Glutamatergic neuron (in vitro differentiated cells): Measurements from ENCODE around the gene GRID2IP. TPM values are rescaled to one million over a fixed set of nuclear protein-coding genes. Genes with fewer than 3 reads are reported as not detected.
"Not testable (repeated sequence)": the region's sequence is repeated elsewhere in the genome, so short reads cannot be mapped to it uniquely, and the experiment has no call there.

Experiments used
- DNase-seq: peaks from one replicate; pipeline ENCODE4 v3.0.0; 2022
- H3K27ac Mint-ChIP-seq: one replicate; pipeline ENCODE4 v1.8.0; 2020; ENCODE audit warnings: mild to moderate bottlenecking, mixed read lengths, inconsistent platforms; ENCODE audit not compliant: unreplicated experiment
- H3K27me3 Mint-ChIP-seq: one replicate; pipeline ENCODE4 v1.8.0; 2020; ENCODE audit warnings: mild to moderate bottlenecking, moderate library complexity, mixed read lengths, inconsistent platforms; ENCODE audit not compliant: unreplicated experiment
- H3K36me3 Mint-ChIP-seq: one replicate; pipeline ENCODE4 v1.8.0; 2020; ENCODE audit warnings: mild to moderate bottlenecking, mixed read lengths, inconsistent platforms; ENCODE audit not compliant: unreplicated experiment
- H3K4me1 Mint-ChIP-seq: one replicate; pipeline ENCODE4 v1.8.0; 2020; ENCODE audit warnings: mild to moderate bottlenecking, low read depth, mixed read lengths, inconsistent platforms; ENCODE audit not compliant: unreplicated experiment
- H3K4me3 Mint-ChIP-seq: one replicate; pipeline ENCODE4 v1.8.0; 2020; ENCODE audit warnings: mild to moderate bottlenecking, mixed read lengths, inconsistent platforms; ENCODE audit not compliant: unreplicated experiment
- H3K9me3 Mint-ChIP-seq: one replicate; pipeline ENCODE4 v1.8.0; 2020; ENCODE audit warnings: mild to moderate bottlenecking, moderate library complexity, mixed read lengths, inconsistent platforms; ENCODE audit not compliant: unreplicated experiment
- total RNA-seq: library from RNA; stranded (reverse); fragmentation: NEBNext Ultra II Directional; extraction: Animal tissue kit (Norgen Biotek cat#: 25700); gene quantifications from one replicate; pipeline ENCODE4 v1.2.1, GENCODE V29; 2021; ENCODE audit not compliant: unreplicated experiment
- TF ChIP-seq, protein P1 (sequence below): fragments of 200-600 bp; sonication (generic); IDR thresholded peaks from one replicate; pipeline ENCODE4 v1.5.0; 2021; ENCODE audit not compliant: partially characterized antibody, unreplicated experiment

Gene GRID2IP
- total RNA-seq, 1 donor from 2014 or later, result 0.66 TPM

DNA sequence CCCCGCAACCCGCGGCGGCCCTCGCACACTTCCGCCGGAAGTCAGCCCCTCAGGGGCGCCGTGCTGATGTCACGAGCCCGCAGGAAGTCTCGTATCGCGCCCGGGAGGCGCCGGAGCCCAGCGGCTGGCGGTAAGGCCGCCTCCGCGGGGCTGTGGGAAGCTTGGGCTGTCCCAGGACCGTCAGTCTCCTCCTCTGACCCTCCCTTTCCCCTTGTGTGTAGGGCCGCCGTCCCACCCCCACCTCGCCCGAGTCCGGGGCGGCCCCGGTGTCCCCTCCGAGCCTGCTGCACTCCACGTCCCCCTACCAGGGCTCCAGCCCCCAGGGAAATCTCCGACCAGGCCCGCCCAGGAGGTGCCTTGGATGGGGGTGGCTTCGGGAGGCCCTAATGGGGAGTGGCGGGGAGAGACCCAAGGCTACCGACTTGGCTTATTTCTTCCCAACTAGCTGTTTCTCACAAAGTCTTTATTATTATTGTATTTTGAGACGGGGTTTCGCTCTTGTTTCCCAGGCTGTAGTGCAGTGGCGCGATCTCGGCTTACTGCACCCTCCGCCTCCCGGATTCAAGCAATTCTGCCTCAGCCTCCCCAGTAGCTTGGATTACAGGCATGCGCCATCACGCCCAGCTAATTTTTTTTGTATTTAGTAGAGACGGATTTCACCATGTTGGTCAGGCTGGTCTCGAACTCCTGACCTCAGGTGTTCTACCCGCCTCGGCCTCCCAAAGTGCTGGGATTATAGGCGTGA, 26.3 kb upstream of the GRID2IP start, which contains the start of gene ZDHHC4:
Gene ZDHHC4 (plus strand): TSS at position 86 of the 745 bp plus-strand sequence. CDS start 3,108 bp downstream, outside the sequence.
- TF ChIP-seq, protein P1, sequence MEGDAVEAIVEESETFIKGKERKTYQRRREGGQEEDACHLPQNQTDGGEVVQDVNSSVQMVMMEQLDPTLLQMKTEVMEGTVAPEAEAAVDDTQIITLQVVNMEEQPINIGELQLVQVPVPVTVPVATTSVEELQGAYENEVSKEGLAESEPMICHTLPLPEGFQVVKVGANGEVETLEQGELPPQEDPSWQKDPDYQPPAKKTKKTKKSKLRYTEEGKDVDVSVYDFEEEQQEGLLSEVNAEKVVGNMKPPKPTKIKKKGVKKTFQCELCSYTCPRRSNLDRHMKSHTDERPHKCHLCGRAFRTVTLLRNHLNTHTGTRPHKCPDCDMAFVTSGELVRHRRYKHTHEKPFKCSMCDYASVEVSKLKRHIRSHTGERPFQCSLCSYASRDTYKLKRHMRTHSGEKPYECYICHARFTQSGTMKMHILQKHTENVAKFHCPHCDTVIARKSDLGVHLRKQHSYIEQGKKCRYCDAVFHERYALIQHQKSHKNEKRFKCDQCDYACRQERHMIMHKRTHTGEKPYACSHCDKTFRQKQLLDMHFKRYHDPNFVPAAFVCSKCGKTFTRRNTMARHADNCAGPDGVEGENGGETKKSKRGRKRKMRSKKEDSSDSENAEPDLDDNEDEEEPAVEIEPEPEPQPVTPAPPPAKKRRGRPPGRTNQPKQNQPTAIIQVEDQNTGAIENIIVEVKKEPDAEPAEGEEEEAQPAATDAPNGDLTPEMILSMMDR, result no peak
- Mint-ChIP-seq H3K36me3 (peaks cover 4% of the 10 kb centered on the region), H3K27ac (peak within 1 kb of the TSS; percentile 86), H3K27me3 (no peaks in the 10 kb centered on the region), H3K9me3 (peaks cover 4% of the 10 kb centered on the region), H3K4me1 (no peaks in the 10 kb centered on the region), H3K4me3 (peak within 1 kb of the TSS; percentile 91)
- peak; percentile 92 for DNase-seq

DNA sequence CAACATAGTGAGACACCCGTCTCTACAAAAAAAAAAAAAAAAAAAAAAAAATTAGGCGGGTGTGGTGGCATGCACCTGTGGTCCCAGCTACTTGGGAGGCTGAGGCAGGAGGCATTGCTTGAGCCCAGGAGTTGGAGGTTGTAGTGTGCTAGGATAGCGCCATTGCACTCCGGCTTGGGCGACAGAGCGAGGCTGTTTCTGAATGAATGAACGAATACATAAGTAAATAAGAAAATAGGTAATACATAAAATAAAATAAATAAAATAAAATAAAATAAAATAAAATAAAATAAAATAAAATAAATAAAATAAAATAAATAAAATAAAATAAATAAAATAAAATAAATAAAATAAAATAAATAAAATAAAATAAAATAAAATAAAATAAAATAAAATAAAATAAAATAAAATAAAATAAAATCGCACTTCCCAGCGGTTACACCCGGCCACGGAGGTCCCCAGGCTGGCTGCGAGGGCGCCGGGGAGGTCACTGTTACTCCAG, 25.7 kb upstream of the GRID2IP start:
- not testable (repeated sequence) for H3K27me3 Mint-ChIP-seq, H3K9me3 Mint-ChIP-seq, H3K27ac Mint-ChIP-seq, H3K4me1 Mint-ChIP-seq, H3K36me3 Mint-ChIP-seq, DNase-seq
- peak overlapping the region; percentile 68 for H3K4me3 Mint-ChIP-seq

DNA sequence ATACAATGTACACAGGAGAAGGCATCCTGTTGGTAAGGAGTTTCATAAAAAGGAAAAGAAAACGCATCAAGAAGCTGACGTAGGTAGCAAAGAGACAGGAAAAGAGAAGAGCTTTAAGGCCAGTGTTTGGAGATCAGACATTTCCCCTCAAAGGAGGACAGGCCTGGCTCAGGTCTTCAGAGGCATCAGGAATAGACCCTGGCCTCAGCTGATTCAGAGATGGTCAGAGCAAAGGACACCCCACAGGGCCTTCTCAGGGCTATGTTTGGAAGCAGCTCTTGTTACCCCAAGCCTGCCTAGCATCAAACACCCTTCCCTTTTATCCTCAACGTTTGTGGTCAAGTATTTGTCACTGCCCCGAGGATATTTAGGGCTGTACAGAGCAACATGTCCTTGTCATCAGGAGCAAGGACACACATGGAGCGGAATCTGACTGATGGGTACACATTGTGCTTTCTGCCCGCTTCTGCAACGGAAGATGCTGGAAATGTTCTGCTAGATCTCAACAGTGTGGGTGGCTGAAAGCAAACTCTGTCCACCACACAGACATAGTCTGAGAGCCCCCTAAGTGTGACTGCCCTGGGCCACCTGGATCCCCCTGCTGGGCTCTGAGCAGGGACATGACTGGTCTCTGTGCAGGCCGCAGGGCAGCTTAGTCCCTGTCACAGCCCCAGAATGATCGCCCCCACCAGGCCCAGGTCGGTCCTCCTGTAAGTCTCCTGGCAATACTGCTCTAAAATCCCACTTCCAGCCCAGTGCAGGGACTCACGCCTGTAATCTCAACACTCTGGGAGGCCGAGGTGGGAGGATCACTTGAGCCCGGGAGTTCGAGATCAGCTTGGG, 25.0 kb upstream of the GRID2IP start:
- TF ChIP-seq, protein P1, result no peak
- Mint-ChIP-seq H3K4me3 (peak overlapping the region; percentile 46), H3K4me1 (no peaks in the 10 kb centered on the region), H3K9me3 (peaks cover 4% of the 10 kb centered on the region), H3K27me3 (no peaks in the 10 kb centered on the region), H3K36me3 (peaks cover 2% of the 10 kb centered on the region), H3K27ac (no peak overlapping the region)
- DNase-seq, result no peak

DNA sequence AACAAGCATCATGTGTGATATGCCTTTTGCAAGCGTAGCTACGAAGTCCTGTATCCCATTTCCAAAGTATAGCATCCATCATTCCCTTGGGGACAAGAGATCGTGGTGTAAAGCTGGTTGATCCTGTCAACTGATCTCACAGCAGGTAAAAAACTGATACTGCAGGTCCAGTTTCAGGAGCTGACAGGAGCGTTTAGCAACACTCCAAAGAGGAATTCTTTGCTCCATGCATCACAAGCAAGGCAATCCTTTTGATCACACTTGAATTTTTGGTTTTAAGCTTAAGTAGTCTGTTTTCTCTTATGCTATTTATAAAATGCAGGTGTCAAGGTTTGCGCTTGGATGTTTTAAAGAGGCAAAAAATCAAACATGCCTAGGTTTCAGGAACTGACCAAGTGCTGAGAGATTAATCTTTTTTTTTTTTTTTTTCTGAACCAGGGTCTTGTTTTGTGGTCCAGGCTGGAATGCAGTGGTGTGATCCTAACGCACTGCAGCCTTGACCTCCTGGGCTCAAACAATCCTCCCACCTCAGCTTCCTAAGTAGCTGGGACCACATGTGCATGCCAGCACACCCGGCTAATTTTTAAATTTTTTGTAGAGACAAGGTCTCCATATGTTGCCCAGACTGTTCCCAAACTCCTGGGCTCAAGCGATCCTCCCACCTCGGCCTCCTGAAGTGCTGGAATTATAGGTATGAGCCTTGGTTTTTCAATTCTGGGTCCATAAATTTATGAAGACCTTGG, 24.2 kb upstream of the GRID2IP start:
- peak overlapping the region; percentile 32 for H3K4me3 Mint-ChIP-seq
- peaks cover 4% of the 10 kb centered on the region for H3K9me3 Mint-ChIP-seq
- no peaks in the 10 kb centered on the region for H3K27me3 Mint-ChIP-seq
- H3K4me1 Mint-ChIP-seq, result no peaks in the 10 kb centered on the region
- H3K27ac Mint-ChIP-seq, result no peak overlapping the region
- TF ChIP-seq, protein P1, result no peak
- no peak for DNase-seq
- no peaks in the 10 kb centered on the region for H3K36me3 Mint-ChIP-seq

DNA sequence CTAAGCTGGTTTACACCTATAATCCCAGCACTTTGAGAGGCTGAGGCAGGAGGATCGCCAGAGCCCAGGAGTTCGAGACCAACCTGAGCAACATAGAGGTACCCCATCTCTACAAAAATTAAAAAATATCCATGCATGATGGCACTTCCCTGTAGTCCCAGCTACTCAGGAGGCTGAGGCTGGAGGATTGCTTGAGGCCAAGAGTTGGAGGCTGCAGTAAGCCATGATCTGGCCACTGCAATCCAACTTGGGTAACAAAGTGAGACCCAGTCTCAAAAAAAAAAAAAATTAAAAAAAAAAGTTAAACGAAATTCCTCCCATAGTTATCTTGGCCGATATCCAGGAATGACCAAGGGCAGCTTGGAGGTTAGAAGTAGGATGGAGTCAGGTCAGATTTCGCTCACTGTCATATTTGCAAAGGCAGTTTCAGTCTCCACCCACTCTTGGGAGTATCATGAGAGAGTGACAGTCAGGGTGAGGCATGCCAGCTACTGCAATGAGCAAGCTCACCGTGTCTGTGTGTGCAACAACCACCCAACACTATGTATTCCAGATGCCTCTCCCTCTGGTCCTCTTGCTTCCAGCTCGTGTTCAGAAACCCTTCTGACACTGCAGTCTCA, 20.0 kb upstream of the GRID2IP start:
- H3K4me1 Mint-ChIP-seq, result no peaks in the 10 kb centered on the region
- H3K27ac Mint-ChIP-seq, result no peak overlapping the region
- H3K4me3 Mint-ChIP-seq, result no peak overlapping the region
- no peaks in the 10 kb centered on the region for H3K27me3 Mint-ChIP-seq
- H3K9me3 Mint-ChIP-seq, result peaks cover 2% of the 10 kb centered on the region
- H3K36me3 Mint-ChIP-seq, result no peaks in the 10 kb centered on the region
- TF ChIP-seq, protein P1, result no peak
- DNase-seq, result no peak
